Measurements from ENCODE around the gene IFNAR2.

IFNAR2 gene

GRCh38 chr21:33270986-33271385, 41.2 kb downstream of the IFNAR2 start:
- no peak for DNase-seq

GRCh38 chr21:33273044-33273443, 43.3 kb downstream of the IFNAR2 start:
- no peak for DNase-seq

- no peak for DNase-seq
These were observed 49.0 kb downstream of the IFNAR2 start for GRCh38 chr21:33278721-33279120.

- DNase-seq, result no peak
These were observed 49.6 kb downstream of the IFNAR2 start for GRCh38 chr21:33279330-33279820.

Data from Kasumi-1 (cell line).